HG03060 (cell line): Measurements from ENCODE around the gene OR1F1.
"Not testable (repeated sequence)": the region's sequence is repeated elsewhere in the genome, so short reads cannot be mapped to it uniquely, and the experiment has no call there.

Source experiments
- ATAC-seq: cut with Tn5 transposase; IDR thresholded peaks from one replicate; pipeline ENCODE4 v1.9.1; 2021; ENCODE audit warnings: low read depth, moderate number of reproducible peaks; ENCODE audit not compliant: unreplicated experiment

OR1F1 gene

DNA sequence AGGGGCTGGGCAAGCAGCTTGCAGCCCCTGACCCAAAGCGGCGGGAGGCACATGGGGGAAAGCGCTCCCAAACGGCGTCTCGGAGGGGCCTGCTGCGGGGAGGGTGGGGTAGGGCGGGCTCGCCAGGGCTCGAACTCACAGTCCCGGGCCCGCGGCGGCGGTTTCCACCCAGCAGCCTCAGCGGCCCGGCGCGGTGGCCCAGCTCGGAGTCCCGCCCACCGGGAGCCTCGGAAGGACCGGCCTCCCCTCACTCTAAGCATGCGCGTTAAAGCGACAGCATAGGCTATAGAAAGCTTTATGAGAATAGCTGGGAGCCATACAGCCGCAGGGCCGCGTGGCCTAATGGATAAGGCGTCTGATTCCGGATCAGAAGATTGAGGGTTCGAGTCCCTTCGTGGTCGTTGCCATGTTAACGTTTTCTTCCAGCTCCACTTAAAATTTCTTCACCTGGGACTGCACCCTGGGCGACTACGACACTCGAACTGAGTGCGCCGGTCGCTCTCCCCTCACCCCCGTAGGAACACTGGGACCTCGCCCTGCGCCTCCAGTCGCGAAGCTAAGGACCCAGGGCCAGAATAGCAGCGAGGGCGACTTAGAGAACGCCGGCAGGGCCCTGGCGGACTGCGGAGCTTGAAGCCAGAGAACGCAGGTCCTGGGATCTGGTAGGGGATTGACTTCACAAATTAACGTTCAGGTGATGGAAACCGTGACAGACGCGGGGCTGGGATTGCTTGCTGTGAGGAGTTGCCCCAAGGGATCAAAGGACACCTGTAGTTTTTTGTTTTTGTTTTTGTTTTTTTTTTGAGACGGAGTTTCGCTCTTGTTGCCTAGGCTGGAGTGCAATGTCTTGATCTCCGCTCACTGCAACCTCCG is 37.4 kb upstream of the OR1F1 start:
- ATAC-seq: peak; percentile 84

DNA sequence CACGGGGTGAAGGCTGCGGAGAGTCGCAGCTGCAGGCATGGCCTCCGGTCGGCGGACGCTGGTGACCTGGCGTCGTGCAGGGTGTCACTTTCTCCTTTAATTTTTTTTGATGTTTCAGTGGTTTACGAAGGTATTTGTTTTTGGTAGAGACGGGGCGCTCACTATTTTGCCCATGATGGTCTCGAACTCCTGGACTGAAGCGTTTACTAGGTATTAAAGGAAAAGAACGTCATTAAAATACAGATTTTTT is 36.1 kb upstream of the OR1F1 start:
- no peak for ATAC-seq

DNA sequence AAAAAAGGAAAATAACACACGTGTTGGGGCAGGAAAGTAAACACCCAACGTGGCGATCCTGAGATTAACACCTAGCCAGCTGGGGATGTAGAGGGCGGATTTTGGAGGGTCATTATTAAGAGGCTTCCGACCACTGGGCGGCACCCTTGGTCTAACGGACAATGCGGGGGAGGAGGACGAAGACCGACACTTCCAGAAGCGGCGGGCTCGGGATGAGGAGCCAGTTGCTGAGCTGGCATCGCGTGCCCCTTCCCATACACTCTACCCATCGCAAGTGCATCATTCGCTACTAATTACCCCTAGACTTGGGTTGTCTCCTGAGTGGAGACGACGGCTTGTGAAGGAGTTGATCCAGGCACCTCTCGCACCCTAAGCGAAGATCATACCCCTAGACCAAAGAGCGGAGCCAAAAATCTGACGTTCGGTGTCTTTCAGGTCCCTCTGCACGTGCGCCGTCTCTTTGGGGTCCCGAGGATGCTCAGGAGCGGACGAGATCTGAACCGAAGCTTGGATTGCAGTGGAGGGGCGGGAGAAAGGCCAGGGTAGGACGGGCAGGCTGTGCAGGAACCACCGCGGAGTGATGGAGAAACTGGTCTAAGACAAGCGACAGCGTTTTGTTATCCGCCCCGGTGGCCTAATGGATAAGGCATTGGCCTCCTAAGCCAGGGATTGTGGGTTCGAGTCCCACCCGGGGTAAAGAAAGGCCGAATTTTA is 35.6 kb upstream of the OR1F1 start:
- ATAC-seq: no peak

DNA sequence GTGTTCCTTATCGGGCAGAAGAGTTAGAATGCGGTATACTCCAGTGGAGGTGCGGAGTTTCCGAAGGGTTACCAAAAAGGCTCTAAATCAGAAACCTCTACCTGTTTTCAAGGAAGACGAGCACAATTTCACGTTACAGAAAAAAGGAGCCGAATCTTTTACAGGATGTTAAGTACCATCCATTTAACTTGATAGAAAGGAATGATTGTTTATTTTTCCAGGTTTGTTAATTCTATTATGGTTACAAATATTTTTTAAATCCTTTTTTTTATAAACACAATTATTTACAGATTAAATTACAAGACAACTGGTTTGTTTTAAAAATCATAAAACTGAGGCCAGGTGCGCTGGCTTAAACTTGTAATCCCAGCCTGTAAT is 35.0 kb upstream of the OR1F1 start:
- ATAC-seq: no peak

DNA sequence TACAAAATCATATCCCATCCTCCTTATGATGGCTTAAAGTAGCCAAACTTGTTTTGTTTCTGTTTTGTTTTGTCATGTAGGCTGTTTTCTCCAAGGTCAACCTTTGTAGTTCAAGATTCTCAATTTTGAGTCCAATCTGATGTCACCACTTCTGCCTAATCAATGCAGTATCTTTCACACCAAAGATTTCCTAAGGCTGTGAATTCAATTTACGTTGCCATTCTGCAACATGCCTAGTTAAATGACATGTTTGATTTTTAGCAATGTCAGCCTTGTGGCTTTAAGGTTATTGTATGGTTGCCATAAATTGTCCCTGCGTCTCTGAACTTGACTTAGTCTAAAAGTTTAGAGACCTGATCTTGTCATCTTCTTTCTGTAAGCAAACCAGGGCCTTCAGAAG is 32.8 kb upstream of the OR1F1 start:
- ATAC-seq: no peak

DNA sequence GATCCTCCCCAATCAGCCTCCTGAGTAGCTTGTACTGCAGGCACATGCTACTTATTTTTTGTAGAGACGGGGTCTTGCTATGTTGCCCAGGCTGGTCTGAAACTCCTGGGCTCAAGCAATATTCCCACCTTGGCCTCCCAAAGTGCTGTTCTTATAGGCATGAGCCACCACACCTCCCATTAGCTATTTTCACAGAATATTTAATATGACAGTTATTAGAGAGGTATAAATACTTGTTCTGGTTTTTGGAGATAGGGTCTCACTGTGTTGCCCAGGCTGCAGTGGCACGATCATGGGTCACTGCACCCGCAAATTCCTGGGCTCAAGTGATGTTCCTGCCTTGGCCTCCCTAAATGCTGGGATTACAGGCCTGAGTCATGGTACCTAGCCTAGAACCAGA is 32.0 kb upstream of the OR1F1 start:
- ATAC-seq: no peak

DNA sequence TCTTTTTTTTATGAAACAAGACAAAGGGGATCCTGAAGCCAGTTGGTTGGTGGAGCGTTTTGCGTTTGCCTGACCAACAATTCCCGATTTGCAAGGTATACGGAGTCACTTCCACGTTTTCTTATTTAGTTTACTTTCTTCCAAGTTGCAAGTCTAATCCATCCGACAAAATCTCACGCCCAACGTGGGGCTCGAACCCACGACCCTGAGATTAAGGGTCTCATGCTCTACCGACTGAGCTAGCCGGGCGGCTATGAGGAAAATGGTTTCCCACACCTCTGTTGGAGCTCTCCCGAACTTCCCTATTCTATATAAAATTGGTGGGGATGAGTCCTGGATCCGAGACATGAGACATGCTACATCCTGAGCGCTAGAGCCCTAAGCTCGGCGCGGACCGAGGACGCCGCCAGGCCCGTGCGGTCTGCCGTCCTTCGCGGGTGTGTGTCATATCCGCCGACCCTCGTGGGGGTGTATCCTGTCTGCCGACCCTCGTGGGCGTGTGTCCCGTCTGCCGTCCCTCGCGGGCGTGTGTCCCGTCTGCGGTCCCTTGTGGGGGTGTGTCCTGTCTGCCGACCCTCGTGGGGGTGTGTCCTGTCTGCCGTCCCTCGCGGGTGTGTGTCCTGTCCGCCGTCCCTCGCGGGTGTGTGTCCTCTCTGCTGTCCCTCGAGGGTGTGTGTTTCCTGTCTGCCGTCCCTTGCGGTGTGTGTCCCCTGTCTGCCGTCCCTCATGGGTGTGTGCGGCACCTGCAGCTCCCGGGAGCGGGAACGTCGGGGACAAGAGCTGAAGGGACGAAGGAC is 30.6 kb upstream of the OR1F1 start:
- no peak for ATAC-seq

DNA sequence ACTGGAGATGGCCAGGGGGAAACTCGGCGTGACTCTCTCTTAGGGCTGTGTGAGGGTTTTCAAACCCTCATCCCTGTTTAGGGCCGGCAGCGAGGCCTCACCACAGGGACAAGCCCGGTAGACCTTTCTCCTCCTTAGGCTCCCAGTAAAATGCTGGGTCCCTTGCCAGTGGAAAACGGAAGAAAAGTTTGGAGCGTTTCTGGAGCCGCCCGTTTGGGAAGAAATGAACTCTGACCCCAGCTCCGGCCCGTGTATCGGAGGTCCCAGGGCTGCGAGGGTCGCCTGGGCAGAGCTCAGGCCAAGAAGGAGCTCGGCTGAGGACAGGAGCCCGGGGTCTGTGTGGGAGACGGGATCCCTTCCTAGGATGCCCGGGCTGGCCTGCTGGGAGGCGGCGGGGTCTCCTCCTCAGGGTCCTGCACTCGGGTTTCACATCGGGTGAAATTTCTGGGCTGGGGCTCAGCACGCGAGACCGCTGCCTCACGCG is 29.9 kb upstream of the OR1F1 start:
- ATAC-seq: peak; percentile 5

DNA sequence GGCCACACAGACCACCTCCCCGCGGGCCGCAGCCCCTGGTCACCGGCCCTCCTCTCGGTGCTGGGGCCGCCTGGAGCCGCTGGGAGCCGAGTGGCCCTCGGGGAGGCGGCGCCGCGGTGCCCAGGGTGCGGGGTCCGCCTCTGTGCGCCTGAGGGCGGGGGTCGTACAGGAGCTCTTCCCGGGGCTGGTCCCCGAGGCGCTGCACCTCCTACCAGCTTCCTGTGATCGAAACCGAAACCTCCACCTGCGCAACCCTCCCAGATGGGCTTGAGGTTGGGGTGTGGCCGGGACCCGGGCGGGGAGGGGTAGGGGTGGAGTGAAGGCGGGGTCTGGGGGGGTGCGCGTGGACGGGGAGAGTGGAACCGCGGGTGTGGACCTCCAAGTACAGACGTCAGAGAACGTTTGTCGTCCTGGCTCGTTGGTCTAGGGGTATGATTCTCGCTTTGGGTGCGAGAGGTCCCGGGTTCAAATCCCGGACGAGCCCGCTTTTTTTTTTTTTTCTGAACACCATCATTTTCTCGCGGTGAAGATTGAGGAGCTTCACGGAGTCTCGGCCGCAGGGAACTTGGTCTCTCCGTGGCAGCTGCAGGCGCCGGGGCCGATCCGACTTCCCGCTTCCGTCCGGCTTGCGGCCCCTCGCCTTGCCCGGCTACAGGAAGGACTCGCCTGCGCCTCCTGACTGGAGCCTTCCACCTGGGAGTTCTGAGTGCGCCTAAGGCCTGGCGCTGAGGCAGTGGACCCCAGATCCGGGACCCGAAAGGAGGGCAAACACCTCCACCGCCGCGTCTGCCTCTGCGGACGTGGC is 29.3 kb upstream of the OR1F1 start:
- ATAC-seq: peak; percentile 51

DNA sequence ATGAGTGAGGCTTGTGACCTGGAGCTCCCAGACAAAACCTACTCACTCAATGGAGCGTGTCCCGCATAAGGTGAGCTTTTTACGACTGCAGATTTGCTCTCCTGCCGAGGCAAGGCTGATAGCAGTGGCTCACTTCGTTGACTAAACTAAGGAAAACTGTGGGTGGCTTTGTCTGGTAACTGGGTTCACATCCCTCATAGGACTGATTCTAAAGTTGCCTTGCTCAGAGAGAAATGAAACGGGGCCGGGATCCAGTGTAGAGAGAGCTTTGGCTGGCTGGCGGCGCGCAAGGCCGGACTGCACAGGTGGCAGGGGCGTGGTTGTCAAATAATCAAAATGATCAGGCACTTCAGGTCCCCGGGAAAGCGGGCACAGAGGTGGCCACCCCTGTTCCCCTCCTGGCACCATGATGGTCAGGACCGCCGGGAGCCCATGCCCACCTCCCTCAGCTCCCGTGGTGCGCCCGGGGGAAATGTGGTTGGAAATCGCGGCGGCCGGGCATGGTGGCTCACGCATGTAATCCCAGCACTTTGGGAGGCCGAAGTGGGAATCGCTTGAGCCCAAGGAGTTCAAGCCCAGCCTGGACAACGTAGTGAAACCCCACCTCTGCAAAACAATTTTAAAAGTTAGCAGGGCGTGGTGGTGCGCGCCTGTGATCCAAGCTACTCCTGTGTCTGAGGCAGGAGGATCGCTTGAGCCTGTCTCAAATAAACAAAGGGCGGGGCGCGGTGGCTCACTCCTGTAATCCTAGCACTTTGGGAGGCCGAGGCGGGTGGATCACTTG is 26.6 kb upstream of the OR1F1 start:
- no peak for ATAC-seq

DNA sequence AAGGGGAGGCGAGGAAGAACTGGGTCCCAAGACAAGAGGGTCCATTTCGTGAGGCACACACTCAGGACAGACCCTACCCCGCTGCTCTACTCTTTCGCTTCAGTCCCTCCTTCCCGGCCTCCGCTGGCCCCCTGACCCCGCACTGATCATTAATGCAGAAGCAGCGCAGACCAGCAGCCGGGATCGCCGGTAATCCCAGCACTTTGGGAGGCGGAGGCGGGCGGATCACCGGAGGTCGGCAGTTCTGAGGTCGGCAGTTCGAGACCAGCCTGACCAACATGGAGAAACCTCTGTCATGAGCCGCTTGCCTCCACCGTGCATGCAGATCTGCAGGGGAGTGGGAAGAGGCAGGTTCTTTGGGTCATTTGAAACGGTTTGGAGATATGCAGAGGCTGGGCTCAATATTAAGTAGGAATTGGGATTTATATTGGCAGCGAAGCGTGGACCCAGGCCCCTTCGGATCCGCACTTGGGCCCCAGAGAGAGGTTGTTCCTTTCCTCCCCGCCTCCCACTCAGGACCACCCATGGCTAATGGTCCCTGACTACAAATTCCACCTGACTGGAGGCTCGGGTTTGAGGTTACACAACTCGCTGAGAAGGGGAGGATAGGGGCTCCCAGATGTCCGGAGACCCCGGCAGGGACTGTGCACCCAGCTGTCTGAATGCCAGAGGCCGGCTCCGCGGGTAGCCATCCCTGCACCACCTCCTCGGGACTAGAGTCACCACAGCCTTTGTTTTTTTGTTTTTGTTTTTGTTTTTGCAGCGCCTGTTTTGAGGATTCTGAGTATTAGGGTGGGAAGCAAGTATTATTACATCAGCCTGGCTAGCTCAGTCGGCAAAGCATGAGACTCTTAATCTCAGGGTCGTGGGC is 23.6 kb upstream of the OR1F1 start:
- ATAC-seq: no peak

DNA sequence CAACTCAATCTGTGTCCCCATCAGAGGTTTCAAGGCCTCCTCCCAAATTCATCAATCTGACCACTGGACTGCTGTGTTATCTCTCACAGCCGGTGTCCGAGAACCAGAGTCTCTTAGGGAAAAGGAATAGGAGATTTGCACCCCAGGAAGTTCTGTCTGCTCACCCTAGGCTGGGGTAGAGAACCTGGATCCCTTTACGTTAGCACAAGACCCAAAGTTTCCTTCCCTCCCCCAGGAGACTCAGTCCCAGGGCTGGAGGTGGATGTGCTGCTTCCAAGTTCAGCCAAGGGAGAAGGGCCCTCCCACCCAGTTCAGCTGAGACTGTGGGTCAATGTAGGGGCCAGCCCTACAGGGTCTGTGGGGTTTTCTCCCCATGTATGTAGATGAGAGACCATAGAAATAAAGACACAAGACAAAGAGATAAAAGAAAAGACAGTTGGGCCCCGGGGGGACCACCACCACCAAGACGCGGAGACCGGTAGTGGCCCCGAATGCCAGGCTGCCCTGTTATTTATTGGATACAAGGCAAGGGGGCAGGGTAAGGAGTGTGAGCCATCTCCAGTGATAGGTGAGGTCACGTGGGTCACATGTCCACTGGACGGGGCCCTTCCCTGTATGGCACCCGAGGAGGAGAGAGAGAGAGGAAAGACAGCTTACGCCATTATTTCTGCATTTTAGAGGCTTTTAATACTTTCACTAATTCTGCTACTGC is 22.7 kb upstream of the OR1F1 start:
- no peak for ATAC-seq

DNA sequence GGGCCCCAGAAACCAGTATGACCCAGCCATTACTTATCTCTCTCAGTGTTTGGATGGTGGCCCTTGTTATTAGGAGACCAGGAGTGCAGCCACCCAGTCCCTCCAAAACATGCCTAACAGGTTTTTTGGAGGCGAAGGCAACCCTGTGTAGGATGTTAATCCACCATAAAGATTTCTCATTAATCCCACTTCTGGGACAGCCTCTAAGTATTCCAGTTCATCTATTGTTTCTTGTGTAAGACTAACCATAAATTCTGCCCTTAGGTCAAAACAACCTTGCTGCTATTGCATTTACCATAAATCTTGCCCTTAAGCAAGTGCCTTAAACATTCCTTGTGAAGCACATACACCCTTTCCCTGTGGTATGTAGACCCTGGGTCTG is 21.5 kb upstream of the OR1F1 start:
- ATAC-seq: no peak

DNA sequence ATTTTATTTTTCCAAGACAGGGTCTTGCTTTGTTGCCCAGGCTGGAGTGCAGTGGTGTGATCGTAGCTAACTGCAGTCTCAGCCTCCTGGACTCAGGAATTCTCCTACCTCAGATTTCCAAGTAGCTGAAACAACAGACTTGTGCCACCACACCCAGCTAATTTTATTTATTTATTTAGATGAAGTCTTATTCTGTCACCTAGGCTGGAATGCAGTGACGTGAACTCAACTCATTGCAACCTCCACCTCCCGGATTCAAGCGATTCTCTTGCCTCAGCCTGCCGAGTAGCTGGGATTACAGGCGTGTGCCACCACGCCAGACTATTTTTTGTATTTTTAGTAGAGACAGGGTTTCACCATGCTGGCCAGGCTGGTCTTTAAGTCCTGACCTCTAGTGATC is 19.3 kb upstream of the OR1F1 start:
- ATAC-seq: not testable (repeated sequence)

DNA sequence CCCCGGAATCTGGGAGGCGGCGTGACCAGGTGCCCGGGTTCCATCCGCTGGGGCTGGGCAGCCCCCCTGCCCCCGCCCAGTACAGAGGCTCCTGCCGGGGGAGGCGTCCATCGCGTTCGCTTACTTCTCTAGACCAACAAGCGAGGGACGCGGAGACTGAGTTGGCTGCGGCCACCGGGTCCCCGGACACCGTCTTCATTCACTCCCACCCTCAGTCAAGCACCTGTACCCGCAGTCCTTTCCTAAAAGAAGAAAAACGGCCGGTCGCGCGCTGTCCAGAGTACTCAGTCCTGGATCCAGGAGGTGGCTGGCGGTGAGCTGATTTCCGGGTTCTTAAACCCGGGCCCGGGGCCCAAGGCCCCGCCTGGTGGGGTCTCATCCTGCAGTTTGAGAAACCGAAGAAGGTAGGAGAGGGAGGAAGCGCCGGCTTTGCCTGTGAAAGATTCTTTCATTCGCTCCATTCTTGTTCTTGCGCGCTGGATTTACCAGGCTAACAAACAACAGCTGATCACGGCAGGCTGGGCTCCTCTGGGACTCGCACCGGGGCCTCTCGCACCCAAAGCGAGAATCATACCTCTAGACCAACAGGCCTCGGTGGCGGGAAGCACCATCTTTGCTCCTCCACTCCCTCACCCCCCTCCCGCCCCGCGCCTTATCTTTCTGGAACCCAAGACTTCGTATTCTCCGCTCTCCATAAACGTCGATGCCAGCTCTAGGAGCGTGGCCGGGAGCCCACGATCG is 17.4 kb upstream of the OR1F1 start:
- ATAC-seq: no peak

DNA sequence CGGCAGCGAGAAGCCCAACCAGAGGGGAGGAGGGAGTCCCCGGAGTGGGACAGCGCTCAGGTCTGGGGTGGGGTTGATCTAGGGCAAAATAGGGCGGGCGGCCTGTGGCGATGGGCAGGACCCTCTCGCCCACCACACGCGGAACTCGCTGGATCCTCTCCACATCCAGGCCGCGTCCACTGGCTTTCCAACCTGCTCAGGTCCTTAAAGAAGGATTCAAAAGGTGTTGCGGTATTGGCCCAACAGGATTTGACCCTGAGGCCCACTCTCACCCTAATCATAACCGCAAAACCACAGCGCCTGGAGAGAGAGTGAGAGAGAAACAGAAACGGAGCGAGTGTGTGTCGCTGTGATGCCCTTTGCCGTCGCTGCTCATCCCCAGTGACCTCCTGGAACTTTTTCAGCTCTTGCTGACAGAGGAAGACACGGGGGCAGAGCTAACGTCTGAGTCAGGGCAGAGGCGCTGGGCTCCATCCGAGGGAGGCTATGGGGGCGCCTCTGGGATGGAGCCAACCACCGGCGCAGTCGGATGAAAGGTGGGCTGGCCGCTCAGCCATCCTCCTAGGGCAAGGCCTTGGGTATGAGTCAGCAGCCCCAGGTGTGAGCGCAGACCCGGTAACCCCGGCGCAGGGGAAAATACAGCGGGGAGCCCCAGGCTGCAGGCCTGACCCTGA is 16.7 kb upstream of the OR1F1 start:
- no peak for ATAC-seq
